Inflammatory macrophage (primary cell): ENCODE data around the gene PSMB11.
A peak's percentile ranks its signal among the peaks of the same experiment; 100 is the strongest.

Source experiments
- DNase-seq, 2 donors: peaks; one replicate each; pipeline ENCODE4 v3.0.0-alpha.2; 2020 to 2022

PSMB11 gene

DNA sequence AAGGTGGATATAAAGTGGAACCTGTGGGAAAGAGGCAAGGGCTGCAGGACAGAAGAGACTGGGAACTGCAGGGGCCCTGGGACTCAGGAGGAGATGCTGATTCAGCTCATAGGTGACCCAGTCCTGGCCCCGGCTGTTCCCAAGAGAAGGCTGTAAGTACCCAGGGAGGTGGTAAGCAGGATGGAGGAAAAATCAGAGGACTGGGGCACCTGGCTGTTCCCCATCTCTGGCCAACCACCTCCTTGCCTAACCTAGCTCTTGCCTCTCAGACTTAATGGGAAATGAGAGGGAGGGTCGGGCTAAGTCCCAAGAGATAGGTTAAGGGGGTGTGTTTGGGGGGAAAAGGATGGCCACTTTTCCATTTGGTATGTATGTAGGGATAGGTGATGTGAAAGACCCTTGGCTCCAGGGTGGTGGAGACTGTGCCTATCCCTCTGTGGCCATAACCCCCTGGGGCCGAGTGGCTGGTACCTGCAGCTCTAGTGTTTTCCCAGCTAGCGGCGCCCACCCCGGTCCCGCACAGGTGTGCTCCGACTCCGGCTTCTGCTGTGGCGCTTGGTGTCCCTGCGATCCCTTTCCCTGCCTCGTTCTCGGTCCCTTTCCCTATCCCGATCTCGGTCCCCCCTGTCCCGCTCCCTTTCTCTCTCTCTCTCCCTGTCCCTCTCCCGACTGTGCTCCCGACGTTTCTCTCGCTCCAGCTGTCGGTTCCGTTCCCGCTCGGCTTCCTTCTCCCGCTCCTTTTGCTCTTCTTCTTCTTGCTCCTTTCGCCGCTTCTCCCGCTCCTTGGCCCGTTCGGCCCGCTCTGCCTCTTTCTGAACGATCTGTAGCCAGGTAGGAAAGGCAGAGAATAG, 16.9 kb downstream of the PSMB11 start:
- DNase-seq = no peak

DNA sequence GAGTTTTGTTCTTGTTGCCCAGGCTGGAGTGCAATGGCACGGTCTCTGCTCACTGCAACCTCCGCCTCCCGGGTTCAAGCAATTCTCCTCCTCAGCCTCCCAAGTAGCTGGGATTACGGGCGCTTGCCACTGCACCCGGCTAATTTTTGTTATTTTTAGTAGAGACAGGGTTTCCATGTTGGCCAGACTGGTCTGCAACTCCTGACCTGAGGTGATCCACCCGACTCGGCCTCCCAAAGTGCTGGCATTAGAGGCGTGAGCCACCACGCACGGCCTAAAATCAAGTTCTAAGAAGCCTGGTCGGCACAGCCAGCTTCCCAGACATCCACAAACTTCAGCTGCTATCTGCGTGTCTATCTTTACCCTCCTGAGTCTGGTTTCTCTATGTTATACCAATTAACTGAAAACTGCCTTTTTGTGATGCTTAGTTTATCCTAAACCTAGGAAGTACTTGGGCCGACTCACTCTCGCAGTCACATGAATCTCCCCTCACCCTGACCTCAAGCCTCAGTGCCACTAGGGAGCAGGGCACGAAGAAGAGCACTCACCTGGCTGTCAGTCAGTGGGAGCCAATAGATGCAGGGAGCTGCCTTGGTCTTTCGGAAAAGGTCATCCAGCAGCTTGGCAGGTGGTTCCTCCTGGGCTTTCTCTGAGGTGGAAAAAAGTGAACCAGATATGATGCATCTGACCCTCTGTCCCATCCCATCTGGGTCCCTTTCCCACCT, 18.7 kb downstream of the PSMB11 start:
- no peak for DNase-seq

DNA sequence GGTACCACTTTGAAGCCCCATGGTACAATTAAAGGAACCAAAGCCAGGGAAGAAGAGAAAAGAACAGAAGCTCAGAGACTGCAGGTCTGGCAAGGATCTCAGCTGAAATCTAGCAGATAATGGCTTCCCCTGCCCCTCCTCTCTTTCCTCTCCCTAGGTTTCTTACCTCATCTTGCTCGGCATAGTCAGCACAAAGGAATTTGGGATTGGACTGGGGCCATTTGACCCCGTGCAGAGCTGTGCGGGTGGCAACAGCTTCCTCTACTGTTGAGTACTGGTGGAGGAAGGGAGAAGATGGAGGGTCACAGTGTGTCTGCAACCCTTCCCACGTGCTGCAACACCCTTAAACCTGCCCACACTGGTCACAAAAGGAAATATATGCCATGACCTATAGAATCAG, 20.0 kb downstream of the PSMB11 start:
- DNase-seq = peak; percentile 73 to 85

DNA sequence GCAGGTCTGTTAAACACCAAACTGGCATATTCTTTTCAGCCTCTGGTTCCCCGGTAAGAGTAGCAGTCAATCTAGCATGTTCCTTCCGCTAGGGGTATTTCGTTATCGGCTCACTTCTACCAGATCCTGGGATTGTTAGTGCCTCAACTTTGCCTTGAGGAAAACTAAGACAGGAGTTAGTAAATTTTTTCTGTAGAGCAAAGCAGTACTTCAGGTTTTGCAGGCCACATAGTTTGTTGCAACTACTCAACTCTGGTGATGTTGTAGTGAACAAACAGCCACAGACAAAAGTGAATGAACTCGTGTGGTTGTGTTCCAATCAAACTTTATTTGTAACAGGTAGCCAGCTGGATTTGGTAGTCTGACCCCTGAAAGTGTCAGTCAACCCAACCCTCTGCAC, 21.6 kb downstream of the PSMB11 start:
- no peak for DNase-seq

DNA sequence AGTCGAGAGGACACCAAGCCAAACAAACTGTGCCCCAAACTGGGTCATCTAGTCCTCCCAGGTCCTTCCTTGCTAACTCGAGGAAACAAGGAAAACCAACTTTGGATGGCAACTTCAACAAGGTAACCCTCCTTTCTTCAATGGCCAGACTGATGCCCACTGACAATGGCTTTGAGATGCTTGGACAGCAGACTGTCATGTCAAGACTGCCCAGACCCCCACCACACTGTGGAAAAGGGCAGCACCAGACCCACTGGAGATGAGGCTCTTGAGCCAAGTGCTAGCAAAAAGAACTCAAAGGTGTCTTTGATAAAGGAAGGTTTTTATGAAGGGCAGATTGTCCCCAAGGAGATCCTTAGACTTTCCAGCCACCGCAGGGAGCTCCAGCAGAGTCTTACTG, 24.4 kb downstream of the PSMB11 start:
- no peak for DNase-seq

DNA sequence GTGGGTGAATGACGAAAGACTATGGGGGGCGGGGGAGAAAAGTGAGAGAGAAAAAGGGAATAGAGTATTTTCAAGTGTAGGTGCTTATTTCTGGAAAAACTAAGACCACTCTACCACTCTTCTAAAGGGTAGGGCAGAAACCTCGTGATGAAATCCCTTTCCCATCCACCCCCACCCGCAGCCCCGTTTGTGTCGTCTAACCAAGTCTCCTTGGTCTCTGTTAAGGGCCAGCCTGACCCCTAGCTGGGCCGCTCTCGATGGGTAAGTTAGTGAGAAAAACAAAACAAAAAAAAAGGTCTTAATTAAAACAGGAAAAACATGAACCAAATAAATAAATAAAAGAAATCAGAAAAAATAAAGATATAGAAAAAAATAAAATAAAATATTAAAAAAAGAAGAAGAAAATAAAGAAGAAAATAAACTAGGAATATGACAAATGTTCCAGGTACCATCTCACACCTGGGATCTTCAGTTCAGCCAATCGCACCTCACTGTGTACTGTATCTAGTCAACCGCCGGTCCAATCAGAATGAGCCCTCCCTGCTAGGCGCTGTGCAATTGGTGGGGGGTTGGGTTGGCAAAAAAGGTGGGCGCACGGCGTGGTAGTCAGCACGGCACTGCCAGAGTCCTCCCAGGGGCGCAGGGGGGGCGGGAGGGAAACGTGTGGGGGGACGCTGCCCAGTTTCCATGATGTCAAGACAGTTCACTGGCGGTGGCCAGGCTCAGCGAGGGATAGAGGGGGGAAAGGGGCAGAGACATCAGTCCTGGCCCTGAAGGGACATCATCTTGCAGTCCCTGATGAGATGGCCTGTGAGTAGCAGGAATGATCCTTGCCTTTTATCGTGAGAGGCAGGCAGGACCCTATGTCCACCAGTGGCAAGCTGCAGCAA, 25.1 kb downstream of the PSMB11 start:
- no peak for DNase-seq

DNA sequence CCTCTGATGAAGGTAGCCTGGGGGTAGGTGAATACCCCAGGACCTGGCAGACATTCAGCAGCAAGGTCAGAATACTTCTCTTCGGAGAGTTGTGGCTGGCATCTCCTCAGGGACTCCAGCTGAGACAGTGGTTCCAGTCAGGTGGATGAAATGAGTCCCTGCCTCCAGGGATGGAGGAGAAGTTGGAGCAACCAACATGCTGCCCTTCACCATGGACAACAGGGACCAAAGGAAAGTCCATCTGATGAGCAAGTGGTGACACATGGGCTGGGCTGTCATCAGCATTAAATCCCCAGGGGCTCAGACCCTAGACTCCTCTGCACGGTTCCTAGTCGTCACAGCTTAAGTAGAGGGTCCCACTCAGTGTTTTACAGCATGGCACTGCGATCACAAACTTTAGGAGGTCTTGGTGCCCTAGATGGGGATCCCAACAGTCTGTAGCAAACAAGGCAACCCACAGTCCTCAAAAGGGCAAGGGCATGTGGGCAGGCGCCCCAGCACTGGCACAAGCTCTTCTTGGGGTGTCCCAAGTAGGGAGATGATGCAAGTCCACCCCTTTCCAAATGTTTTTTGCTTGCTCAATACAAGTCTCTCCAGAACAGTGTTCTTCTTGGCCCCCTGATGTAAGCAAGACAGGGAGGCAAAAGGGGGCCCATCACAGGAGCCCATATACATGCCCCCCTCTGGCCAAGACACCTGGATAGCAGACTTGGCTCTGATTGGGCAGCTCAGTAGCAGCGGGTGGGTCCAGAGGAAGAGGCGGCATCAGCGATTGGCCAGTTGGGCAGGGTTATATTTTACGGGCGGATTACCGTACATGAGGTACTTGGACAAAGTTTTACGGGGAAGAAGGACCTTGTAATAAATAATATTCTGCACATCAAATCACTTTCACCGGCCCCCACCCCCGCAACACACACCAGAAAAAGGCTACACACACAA, 26.1 kb downstream of the PSMB11 start:
- DNase-seq = no peak

DNA sequence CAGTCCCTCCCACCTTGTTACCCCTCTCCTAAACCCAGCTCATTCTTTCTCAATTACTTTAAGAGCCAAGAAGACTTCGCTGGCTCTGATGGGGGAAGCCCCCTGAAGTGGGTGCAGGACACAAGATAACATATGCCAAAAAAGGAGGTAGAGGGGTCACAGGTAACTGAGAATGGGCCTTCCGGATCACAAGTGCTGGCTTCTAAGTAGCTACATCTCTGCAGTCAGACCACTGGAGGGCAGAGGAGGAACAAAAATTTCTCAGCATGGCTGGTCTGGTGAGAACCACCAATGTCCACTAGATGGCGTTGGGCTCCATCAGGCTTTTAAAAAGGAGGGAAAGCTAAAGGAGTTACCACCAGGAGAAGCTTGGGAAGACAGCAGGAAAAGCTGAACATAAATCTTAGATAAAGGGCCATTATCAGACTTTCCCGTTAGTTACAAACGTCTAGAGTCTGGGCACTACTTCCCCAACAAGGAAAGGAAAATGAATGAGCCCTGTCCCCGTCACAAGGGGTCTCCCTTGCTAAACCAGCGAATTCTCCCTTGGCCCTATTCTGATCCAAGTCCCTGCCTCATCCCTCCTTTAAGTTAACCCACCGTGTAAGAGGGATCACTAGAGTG, 26.9 kb downstream of the PSMB11 start:
- DNase-seq = peak; percentile 88 to 90

DNA sequence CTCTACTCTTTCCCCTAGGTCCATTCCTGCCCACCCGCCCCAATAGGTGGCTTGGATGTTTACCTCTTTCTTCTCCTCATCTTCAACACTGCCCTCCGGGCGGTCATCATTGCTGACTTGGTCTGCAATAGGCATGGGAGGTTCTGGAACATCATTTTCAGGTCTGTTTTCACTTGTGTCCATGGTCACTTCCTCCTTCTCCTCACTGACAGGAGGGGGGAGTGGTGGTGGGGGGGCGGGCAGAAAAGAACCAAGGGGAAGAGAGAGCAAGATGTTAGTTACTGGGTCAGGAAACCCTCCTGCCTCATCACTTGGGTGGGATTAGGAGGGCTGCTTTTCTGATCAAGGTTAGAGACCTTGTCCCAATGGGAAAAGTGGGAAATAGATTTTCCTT, 27.4 kb downstream of the PSMB11 start:
- peak in 1 of 2 donors; percentile 11 for DNase-seq

DNA sequence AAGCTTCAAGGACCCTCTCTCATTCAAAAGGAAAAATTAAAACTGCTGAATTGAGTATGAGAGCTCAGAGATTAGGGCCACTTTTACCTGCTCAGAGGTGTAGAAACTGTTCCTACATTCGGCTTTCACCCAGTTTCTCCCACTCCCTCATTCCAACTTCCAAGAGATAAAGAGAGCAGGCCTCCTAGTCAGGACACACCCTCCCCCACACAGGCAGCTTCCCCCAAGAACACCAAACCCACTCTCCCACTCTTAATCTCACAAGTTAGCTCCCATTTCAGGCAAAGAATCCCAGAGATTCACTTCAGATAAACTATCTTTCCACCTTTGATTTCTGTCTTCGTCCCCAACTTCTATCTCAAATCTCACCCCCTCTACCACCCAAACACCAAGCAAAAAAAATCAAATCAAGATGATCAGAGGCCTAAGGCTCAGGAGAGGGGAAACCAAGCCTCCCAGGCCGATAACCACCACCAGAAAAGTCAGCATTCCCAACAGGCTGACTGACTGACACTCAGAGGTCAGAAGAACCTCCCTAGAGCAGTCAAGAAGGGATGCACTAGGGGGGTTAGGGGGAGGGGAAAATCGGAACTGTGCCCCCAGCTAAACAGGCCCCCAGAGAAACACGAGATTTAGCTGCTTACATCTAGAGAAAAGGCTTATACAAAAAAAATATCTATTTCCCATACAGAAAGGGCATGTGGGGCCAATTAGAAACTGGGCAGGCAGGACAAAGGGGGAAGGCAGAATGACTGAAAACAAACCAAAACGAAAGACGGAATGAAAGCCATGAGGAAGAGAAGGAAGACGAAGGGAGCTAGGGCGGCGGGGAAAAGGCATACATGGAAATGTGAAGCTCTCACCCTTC, 28.5 kb downstream of the PSMB11 start:
- no peak for DNase-seq

DNA sequence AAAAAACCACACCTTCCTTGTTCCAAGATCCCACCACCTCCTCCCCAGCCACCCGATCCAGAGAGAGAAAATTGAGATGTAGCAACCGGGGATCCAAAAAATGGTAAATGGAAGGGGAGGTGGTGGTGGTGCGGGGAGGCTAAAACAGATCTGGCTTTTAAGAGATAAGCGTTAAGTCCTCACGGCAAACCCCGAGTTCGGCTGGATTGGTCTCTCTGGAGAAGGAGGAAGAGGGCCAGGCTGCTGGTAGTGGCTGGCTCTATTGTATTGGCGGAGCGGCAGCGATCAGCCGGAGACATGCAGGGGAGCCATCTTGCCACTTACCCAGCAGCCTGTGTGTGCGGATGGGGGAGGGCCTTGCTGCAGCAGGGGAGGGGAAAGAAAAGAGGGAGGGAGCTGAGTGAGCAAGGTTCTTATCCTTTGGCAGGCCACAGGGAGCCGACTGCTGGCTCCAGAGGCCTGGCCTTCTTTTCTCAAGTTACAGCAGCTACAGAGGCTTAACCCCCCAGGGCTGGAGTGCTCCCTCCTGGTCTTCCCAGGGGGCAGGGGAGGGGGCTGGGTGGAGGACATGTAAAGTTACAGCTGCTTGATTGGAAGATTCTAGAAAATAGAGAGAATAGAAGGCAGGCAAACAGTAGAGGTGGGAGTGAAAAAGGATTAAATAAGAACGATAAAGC, 29.4 kb downstream of the PSMB11 start:
- peak; percentile 74 to 80 for DNase-seq

DNA sequence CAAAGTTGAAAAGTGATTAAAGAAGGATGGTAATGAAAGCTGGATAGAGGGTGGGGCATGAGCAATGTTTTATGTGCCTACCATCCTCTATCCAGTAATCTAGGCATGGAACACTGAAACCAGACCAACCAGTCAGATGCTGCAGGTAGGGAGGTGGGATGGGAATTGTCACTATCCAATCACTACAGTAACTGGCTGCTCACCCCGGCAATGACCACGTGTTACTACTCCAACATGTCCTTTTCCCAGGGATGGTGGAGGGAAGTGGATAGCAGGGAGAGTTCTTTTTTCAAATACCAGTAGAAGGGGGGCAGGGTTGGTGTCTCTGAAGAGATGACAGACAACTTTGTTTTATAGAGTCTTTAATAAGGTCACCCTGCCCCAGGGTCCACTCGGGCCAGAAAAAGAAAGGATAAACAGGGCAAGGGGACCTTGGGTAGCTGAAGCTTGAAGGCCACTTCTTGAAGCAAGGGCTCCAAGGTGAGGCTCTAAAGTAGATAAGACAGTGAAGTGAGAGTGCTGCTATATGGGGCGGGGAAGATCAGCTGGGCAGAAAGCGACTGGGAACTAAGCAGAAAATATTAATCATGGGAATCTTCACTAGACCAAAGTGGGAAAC, 30.0 kb downstream of the PSMB11 start:
- no peak for DNase-seq

DNA sequence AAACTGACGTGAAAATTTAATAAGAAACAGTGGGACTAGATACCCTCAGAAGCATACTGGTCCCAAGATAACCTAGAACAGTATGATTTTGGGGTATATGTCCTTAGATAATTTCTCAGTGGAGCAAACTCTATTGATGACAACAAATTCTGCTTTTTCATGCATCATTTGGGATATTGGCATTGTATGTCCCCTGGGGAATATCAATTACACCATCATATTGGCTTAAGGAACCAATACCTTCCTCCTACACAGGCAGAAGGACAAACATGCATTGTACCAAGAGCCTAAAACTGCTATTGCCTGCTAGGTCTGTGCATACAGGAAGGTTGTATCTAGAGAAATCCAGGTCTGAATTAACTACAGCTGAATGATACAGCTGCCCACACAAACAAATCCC, 32.9 kb downstream of the PSMB11 start:
- DNase-seq = no peak

DNA sequence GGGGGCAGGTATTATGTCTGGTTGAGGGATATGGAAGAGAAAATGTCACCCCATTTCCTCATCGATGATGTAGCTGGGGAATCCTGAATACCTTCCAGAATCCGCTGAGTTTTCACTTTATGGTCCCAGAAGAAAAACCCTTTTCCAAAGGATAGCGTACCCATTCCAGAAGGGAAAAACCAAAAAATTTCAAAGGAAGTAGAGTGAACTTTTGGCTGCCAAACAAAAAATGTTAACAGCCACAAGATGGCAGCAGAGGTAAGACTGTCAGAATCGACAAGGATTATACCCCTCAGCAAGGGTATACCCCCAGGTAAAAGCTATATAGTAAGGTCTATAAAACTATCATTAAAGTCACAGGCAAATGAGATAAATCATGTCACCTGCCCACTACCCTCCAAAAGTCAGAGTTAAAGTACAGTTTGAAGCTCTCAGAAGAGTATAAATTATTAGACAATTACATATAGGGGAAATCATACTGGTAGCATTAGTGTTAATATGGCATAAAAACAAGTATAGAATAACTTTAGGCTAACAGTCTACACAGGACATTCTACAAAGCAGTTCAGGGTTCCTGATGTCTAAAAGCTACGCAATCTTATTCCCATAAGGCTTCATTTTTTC, 34.9 kb downstream of the PSMB11 start:
- peak; percentile 41 to 47 for DNase-seq

DNA sequence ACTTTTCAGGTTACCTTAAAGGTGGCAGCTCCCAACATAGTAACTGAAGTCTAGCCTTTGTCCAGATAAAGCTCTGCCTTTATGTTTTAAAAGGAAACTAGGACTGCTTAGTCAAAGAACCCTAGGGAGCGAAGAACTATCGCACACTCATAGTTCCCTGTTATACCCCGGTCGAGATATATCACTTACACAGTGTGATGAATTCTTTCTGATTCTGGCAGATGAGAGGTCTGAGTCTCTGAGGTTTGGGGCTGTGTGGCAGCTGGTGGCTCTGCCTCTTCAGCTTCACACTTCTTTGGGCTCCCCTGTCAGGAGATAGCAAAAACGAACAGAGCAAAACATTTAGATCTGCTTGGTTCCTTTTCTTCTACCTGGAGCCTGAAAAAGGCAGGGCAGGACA, 36.0 kb downstream of the PSMB11 start:
- no peak for DNase-seq

DNA sequence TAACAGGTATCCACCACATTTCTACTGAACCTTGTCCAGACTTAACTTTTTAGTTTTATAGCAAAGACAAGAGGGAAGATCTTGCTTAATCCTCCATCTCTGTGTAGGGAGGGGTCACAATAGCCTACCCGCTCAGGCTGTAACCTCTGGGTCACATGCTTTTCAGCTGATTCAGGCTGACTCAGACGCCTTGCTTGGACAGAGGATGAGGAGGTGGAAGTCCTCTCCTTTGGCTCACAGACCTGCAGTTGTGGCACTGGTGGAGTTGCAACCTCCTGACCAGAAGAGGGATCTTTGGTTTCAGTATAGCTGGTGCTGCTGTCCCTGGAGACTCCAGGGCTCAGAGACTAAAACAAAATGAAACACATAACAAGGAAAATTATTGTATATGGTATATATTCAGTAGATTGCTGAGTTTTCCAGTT, 36.7 kb downstream of the PSMB11 start:
- DNase-seq = peak; percentile 95 to 98

DNA sequence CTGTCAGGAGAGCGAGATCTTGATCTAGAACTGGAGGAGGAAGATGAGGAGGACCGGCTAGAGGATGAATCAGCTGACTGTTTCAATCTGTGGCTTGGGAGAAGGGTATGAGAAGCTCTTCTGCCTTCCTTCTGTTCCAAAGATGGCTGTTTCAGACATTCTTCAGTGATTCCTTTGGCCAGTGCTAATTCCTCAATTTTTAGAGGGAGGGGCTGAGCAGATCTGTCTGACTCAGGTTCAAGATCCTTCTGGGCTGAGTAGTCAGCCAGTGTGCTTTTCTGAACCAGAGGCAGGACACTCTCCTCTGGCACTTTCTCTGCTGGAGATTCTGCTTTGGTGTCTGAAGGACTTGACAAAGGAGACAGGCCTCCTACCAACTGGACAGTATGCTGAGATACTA, 37.7 kb downstream of the PSMB11 start:
- DNase-seq = peak in 1 of 2 donors; percentile 24

DNA sequence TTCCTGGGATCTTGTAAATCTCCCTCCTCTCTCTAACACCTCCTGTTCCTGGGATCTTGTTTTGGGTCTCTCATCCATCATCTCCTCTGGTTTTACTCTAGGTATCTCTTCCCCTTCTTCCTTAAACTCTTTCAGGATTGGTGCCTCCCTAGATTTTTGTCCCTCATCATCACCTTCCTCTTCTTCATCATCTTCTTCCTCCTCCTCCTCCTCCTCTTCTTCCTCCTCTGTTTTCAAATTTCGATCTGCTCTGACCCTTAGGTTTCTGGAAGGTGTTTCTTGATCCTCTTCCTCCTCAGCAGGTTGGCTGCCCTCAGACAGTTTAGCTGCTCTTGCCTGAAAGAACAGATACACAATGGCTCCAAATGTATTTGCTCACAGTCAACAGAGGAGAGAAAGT, 38.5 kb downstream of the PSMB11 start:
- no peak for DNase-seq

DNA sequence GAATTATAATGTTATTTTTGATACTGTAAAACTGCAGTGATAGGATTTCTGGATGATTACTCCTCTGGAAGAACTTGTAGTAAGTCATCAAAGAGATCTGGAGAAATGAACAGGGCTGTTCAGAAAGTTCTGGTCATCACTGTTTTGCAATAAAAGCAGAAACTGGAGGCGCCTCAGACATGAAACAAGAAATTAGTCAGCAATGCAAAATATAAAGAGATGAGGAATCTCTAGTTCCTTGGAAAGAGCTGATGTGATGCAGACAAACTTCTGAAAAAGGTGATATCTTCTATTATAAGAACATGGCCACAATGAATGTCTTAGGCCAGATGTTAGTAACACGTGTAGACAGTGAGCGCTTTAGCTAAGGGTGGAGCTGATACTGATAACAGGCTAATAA, 43.4 kb downstream of the PSMB11 start:
- DNase-seq = peak; percentile 74 to 81
